ENCODE data around the gene KRT76.

Gene KRT76

DNA sequence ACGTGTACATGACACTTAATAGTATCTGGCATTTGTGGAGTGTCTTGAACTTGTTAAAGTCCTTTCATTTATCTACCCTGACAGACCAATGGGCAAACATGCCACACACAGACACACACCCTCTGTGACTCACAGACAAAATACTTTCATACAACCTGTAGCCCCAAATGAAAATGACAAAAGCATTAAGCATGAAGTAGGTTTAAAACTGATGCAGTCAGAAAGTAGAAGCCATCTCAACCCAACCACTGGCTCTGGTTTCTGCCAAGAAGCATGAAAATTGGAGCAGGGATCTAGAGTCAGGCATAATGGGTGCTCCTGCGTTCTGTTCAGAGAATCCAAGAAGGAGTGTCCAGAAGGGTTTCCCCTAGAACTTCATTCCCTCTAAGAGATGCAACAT lies 50.7 kb downstream of the KRT76 start:
- no peak for FAIRE-seq

DNA sequence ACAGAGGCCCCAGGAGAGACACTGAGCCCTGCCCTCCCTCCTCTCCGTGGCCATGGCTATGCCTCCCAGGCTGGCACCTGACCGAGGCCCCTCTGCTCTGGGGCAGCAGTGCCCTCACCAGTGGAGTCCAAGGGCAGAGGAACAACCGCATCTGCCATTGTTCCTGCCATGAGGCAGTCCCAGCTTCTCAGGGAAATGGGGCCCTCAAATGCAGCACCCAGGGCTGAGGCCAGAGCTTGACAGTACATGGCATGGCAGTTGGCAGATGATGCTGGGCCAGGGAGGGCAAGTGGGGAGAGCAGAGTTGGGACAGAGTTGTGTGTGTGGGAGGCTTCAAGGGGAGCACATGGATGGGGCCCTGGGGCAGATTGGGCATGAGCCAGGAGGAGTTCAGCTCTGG lies 52.8 kb downstream of the KRT76 start:
- FAIRE-seq, result no peak

DNA sequence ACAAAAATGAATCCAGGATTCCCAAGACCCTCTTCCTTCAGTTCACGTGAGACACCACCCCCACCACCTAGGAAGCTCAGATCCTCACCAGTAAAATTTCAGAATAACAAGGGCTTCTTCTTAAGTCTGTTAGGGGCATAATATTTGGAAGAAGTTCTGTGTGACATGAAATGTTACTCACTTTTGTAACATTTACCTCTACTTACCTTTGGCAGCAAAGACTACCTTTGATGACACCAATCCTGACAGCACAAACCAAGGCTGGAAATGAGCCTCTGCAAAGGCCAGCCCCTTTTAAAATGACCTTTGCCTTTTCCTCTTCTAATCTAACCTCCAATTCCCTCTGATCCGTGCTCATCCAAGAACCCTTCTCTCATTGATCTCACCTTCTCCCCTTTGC lies 54.5 kb downstream of the KRT76 start:
- no peak for FAIRE-seq

DNA sequence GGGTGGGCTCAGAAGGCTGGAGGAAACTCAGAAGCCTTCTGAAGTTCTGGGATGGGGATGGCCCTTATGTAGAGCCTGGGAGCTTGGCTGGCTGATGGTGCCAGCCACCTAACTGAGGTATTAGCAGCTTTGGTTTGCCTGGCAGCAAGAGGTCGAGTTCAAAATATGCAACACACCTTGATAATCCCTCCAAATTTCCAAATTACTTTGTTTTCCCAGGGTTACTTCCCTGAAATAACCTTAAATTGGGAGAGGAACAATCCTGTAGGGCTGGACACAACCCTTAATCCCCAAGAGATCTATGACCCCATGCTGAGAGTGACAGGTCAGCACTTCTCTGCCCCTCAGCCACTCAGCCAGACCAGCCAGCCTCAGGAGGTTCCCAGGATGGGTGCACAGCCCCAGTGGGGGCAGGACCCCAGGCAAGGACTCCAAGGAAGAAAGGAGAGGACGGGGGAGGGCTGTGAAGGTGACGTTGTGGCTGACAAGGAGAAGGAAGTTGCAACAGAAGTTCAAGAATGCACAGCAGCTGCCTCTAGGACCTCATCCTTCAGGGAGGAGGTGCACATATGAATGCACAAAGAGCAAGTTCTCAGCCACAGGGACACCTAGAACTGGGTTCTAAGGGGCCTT lies 55.2 kb downstream of the KRT76 start:
- no peak for FAIRE-seq

DNA sequence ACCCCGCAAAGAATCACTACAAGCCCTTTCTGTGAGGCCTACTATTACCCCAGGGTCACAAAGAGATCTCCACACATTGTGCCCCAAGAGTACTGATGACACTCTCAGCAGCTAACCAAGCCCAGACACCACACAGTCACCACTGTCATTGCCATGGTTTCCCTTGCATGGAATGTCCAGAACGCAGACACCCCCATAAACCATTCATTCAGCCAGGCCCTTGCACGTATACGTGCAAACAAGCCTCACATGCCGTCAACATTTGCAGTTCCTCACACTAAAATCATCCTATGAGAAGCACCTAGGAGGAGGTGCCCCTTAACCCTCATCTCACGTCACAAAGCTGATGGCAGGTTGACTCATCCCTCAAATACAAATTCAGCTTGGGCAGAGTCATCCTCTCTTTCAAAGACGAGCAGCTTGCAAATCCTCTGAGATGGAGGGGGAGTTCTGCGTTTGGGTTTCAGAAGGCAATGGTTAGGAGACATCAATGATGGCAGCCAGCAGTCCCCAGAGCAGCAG lies 56.7 kb downstream of the KRT76 start:
- no peak for FAIRE-seq
